Uterus (tissue), 4 donors: ENCODE measurements around the gene PRKAG3. TPM values are rescaled to one million over a fixed set of nuclear protein-coding genes. Genes with fewer than 3 reads are reported as not detected.
"Not testable (repeated sequence)": the region's sequence is repeated elsewhere in the genome, so short reads cannot be mapped to it uniquely, and the experiment has no call there.

Experiments used
- DNase-seq, 2 donors: peaks; one replicate each; pipeline ENCODE4 v3.0.0-alpha.2; 2019 to 2020
- H3K27ac ChIP-seq, 2 donors: fragments of 200-600 bp; sonication (generic); 1 replicate in 1 of 2; 2 replicates in 1 of 2; pipeline ENCODE4 v1.5.1; 2016 to 2018
- H3K27me3 ChIP-seq, 2 donors: fragments of 200-600 bp; sonication (generic); one replicate each; pipeline ENCODE4 v1.5.1; 2018 to 2019; ENCODE audit warnings: control low read depth in 1 of 2
- H3K36me3 ChIP-seq, 2 donors: fragments of 200-600 bp; sonication (generic); one replicate each; pipeline ENCODE4 v1.5.1; 2019; ENCODE audit warnings: control low read depth in 1 of 2
- H3K4me1 ChIP-seq, 2 donors: fragments of 200-600 bp; sonication (generic); one replicate each; pipeline ENCODE4 v1.5.1; 2018 to 2019; ENCODE audit warnings: control low read depth in 1 of 2
- H3K4me3 ChIP-seq, 2 donors: fragments of 200-600 bp; sonication (generic); 1 replicate in 1 of 2; 2 replicates in 1 of 2; pipeline ENCODE4 v1.5.1; 2018 to 2019; ENCODE audit warnings: mild to moderate bottlenecking in 1 of 2
- H3K9me3 ChIP-seq, 2 donors: fragments of 200-600 bp; sonication (generic); one replicate each; pipeline ENCODE4 v1.5.1; 2019; ENCODE audit warnings: control low read depth in 1 of 2
- CTCF ChIP-seq, 4 experiments: fragments of 200-600 bp in 2 of 4; fragments of 450-650 bp in 2 of 4; sonication (generic) in 2 of 4; IDR thresholded peaks; one replicate each; pipeline ENCODE4 v1.5.1; 2016 to 2019; ENCODE audit warnings: antibody characterized with exemption in 4 of 4, mild to moderate bottlenecking in 2 of 4, moderate library complexity in 1 of 4
- POLR2A ChIP-seq, 2 donors: fragments of 450-650 bp; IDR thresholded peaks; one replicate each; pipeline ENCODE4 v1.6.1; 2016; ENCODE audit warnings: antibody characterized with exemption in 2 of 2, mild to moderate bottlenecking in 1 of 2, moderate library complexity in 1 of 2
- intact Hi-C: fragments of 100-400 bp; cut with DNase I; formaldehyde crosslinking; loops from one replicate; pipeline ENCODE4 v1.15.1; 2023; ENCODE audit warnings: low total_unique reads
- total RNA-seq, 4 donors: library from RNA; depleted of rRNA in 3 of 4; stranded (reverse); fragments of >200 nt in 3 of 4; gene quantifications; one replicate each; pipeline versions ENCODE4 v1.1.0 to v1.2.4, GENCODE V29; 2014 to 2023
- donor health status: DM: yes; HTN: yes; CAD: no.

The PRKAG3 gene
- total RNA-seq, 4 donors from 2014 or later, result not detected

GRCh38 chr2:218852911-218853667, 21.5 kb upstream of the PRKAG3 start:
- Histone ChIP-seq H3K4me3 (no peak overlapping the region), H3K27ac (no peak overlapping the region), H3K27me3 (peaks cover 0 to 5% of the 10 kb centered on the region in 2 donors), H3K9me3 (no peaks in the 10 kb centered on the region), H3K4me1 (no peaks in the 10 kb centered on the region), H3K36me3 (no peaks in the 10 kb centered on the region)
- TF ChIP-seq CTCF (IDR thresholded peaks at IDR 0.05) (peak; percentile 30 to 52 (median 42)), POLR2A (IDR thresholded peaks at IDR 0.05) (no peak)
- intact Hi-C loops, result no loop called here
- peak in 1 of 2 donors; percentile 27 for DNase-seq

GRCh38 chr2:218851286-218851685, 19.7 kb upstream of the PRKAG3 start:
- Histone ChIP-seq H3K9me3 (no peaks in the 10 kb centered on the region), H3K4me3 (no peak overlapping the region), H3K36me3 (no peaks in the 10 kb centered on the region), H3K27me3 (peaks cover 0 to 5% of the 10 kb centered on the region in 2 donors), H3K4me1 (no peaks in the 10 kb centered on the region), H3K27ac (no peak overlapping the region)
- intact Hi-C loops, result no loop called here
- no peak for TF ChIP-seq POLR2A (IDR thresholded peaks at IDR 0.05)
- no peak for TF ChIP-seq CTCF (IDR thresholded peaks at IDR 0.05)
- DNase-seq, result no peak

- Histone ChIP-seq H3K4me1 (no peaks in the 10 kb centered on the region), H3K27ac (no peak overlapping the region), H3K27me3 (peaks cover 0 to 5% of the 10 kb centered on the region in 2 donors), H3K36me3 (no peaks in the 10 kb centered on the region), H3K4me3 (no peak overlapping the region), H3K9me3 (no peaks in the 10 kb centered on the region)
- no peak for DNase-seq
- intact Hi-C loops, result no loop called here
- no peak for TF ChIP-seq CTCF (IDR thresholded peaks at IDR 0.05)
- no peak for TF ChIP-seq POLR2A (IDR thresholded peaks at IDR 0.05)
Measured at GRCh38 chr2:218850796-218851195, 19.2 kb upstream of the PRKAG3 start.

- Histone ChIP-seq H3K9me3 (no peaks in the 10 kb centered on the region), H3K36me3 (no peaks in the 10 kb centered on the region), H3K27ac (no peak overlapping the region), H3K4me3 (no peak overlapping the region), H3K27me3 (peaks cover 0 to 5% of the 10 kb centered on the region in 2 donors), H3K4me1 (no peaks in the 10 kb centered on the region)
- no peak for DNase-seq
- TF ChIP-seq CTCF (IDR thresholded peaks at IDR 0.05) (no peak), POLR2A (IDR thresholded peaks at IDR 0.05) (no peak)
- intact Hi-C loops, result no loop called here
Measured at GRCh38 chr2:218849721-218850120, 18.1 kb upstream of the PRKAG3 start.

GRCh38 chr2:218846963-218847362, 15.4 kb upstream of the PRKAG3 start:
- H3K9me3 ChIP-seq, DNase-seq, H3K27ac ChIP-seq, H3K36me3 ChIP-seq, intact Hi-C loops, H3K4me1 ChIP-seq, H3K4me3 ChIP-seq, H3K27me3 ChIP-seq: not testable (repeated sequence)

GRCh38 chr2:218844334-218844733, 12.7 kb upstream of the PRKAG3 start:
- intact Hi-C loops, H3K27me3 ChIP-seq, H3K4me3 ChIP-seq, DNase-seq, H3K27ac ChIP-seq, H3K4me1 ChIP-seq, H3K9me3 ChIP-seq, H3K36me3 ChIP-seq: not testable (repeated sequence)
